Measurements from ENCODE around the gene ANXA8. TPM values are rescaled to one million over a fixed set of nuclear protein-coding genes. Genes with fewer than 3 reads are reported as not detected.
"Not testable (repeated sequence)": the region's sequence is repeated elsewhere in the genome, so short reads cannot be mapped to it uniquely, and the experiment has no call there.

The ANXA8 gene
- total RNA-seq, 2 donors from 2014 or later: 8.2 to 13.9 TPM

- H3K4me3 ChIP-seq; H3K27me3 ChIP-seq (replicated peaks; ENCODE audit: insufficient read depth); H3K36me3 ChIP-seq; H3K9me3 ChIP-seq; intact Hi-C loops (cut with DNase I); H3K27ac ChIP-seq; H3K4me1 ChIP-seq (replicated peaks): not testable (repeated sequence)
- TF ChIP-seq CTCF (IDR thresholded peaks at IDR 0.05): peak in 1 of 4 experiments; percentile 21
- 0% methylated on average over 5 of the region's 37 CpGs for WGBS
- DNase-seq (ENCODE audit: low spot score): peak; percentile 32
Measured at GRCh38 chr10:47461261-47461687, 22.6 kb downstream of the ANXA8 start.

- Histone ChIP-seq H3K9me3 (no peaks in the 10 kb centered on the region), H3K36me3 (no peaks in the 10 kb centered on the region), H3K4me3 (no peak overlapping the region), H3K4me1 (replicated peaks) (no peaks in the 10 kb centered on the region), H3K27ac (no peak overlapping the region), H3K27me3 (replicated peaks; ENCODE audit: insufficient read depth) (no peaks in the 10 kb centered on the region)
- intact Hi-C loops (cut with DNase I): no loop called here
- no peak for DNase-seq (ENCODE audit: low spot score)
- TF ChIP-seq POLR2AphosphoS5 (IDR thresholded peaks at IDR 0.05): no peak
- no peak for TF ChIP-seq POLR2A (IDR thresholded peaks at IDR 0.05)
- TF ChIP-seq CTCF (IDR thresholded peaks at IDR 0.05): no peak
- WGBS: 83% methylated on average over 4 of the region's 4 CpGs
Measured at GRCh38 chr10:47458466-47459154, 25.3 kb downstream of the ANXA8 start.

GRCh38 chr10:47457826-47458225 lies 26.1 kb downstream of the ANXA8 start:
- Histone ChIP-seq H3K36me3 (no peaks in the 10 kb centered on the region), H3K9me3 (no peaks in the 10 kb centered on the region), H3K4me3 (no peak overlapping the region), H3K27ac (no peak overlapping the region), H3K4me1 (replicated peaks) (no peaks in the 10 kb centered on the region), H3K27me3 (replicated peaks; ENCODE audit: insufficient read depth) (no peaks in the 10 kb centered on the region)
- no peak for TF ChIP-seq CTCF (IDR thresholded peaks at IDR 0.05)
- no peak for TF ChIP-seq POLR2AphosphoS5 (IDR thresholded peaks at IDR 0.05)
- TF ChIP-seq POLR2A (IDR thresholded peaks at IDR 0.05): no peak
- intact Hi-C loops (cut with DNase I): no loop called here
- 94% methylated on average over 1 of the region's 1 CpG for WGBS
- DNase-seq (ENCODE audit: low spot score): no peak

GRCh38 chr10:47457528-47457820 lies 26.4 kb downstream of the ANXA8 start:
- 100% methylated on average over 1 of the region's 1 CpG for WGBS
- no peak overlapping the region for H3K4me3 ChIP-seq
- intact Hi-C loops (cut with DNase I): no loop called here
- DNase-seq (ENCODE audit: low spot score): no peak
- no peaks in the 10 kb centered on the region for H3K27me3 ChIP-seq (replicated peaks; ENCODE audit: insufficient read depth)
- no peaks in the 10 kb centered on the region for H3K9me3 ChIP-seq
- no peaks in the 10 kb centered on the region for H3K36me3 ChIP-seq
- H3K4me1 ChIP-seq (replicated peaks): no peaks in the 10 kb centered on the region
- H3K27ac ChIP-seq: no peak overlapping the region
- no peak for TF ChIP-seq CTCF (IDR thresholded peaks at IDR 0.05)
- TF ChIP-seq POLR2AphosphoS5 (IDR thresholded peaks at IDR 0.05): no peak
- TF ChIP-seq POLR2A (IDR thresholded peaks at IDR 0.05): no peak

DNA sequence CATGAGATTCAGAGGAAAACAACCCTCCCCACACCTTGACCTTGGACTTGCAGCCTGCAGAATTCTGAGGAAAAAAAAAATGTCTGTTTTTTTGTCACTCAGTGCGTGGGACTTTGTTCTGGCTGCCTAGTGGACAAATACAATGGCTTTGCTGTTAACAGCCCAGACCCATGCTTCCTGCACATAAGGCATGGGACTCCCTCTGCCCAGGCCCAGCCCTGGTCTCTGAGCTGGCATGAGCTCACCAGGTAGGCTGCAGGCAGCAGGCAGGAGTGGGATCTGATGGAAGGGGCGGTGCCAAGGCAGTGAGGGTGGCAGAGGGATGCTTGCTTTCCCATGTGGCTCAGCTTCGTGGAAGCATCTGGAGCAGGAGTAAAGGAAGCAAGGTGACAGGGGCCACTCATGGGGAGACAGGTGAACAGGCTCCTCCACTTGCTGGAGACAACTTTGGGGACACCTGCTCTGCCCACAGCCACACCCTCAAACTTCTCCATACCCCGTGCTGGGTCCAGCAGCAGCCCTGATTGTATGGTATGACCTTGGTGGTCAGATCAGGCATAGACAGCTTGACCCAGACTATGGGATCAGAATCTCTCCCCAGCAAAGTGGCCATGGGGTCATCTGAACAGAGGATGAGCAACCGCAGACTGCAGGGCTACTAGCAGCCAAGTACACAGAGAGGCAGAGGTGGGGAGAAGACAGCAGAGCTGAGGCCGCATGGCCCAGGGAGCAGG lies 27.0 kb downstream of the ANXA8 start:
- intact Hi-C loops (cut with DNase I): no loop called here
- 83% methylated on average over 6 of the region's 6 CpGs for WGBS
- TF ChIP-seq CTCF (IDR thresholded peaks at IDR 0.05): no peak
- TF ChIP-seq POLR2AphosphoS5 (IDR thresholded peaks at IDR 0.05): no peak
- no peak for TF ChIP-seq POLR2A (IDR thresholded peaks at IDR 0.05)
- Histone ChIP-seq H3K4me3 (no peak overlapping the region), H3K27ac (no peak overlapping the region), H3K36me3 (no peaks in the 10 kb centered on the region), H3K4me1 (replicated peaks) (no peaks in the 10 kb centered on the region), H3K27me3 (replicated peaks; ENCODE audit: insufficient read depth) (no peaks in the 10 kb centered on the region), H3K9me3 (no peaks in the 10 kb centered on the region)
- no peak for DNase-seq (ENCODE audit: low spot score)
